Caco-2 (cell line): ENCODE data around the gene SPINT3. TPM values are rescaled to one million over a fixed set of nuclear protein-coding genes. Genes with fewer than 3 reads are reported as not detected.

Experiments
- Bru-seq: library from RNA; stranded (reverse); fragments of 400-500 nt; gene quantifications from one replicate; lab custom pipeline; 2021; lab: Mats Ljungman, UMichigan
- BruChase-seq, 2 experiments: library from RNA; stranded (reverse); fragments of 400-500 nt; gene quantifications; one replicate each; lab custom pipeline; 2021; lab: Mats Ljungman, UMichigan
- BruUV-seq: library from RNA; stranded (reverse); fragments of 400-500 nt; replicated peaks from 2 replicates; lab custom pipeline; 2021; lab: Mats Ljungman, UMichigan
- CTCF ChIA-PET: fragments of 300-600 bp; sonication (Branson Sonifier 250); formaldehyde crosslinking; loops from one replicate; lab custom pipeline; 2022; ENCODE audit warnings: antibody characterized with exemption; lab: Charles Lee
- POLR2A ChIA-PET: fragments of 300-600 bp; sonication (Branson Sonifier 250); formaldehyde crosslinking; loops from one replicate; lab custom pipeline; 2022; ENCODE audit warnings: antibody characterized with exemption; lab: Charles Lee
- DNase-seq, 2 experiments: peaks; one replicate each; pipeline versions ENCODE4 v3.0.0 to v3.0.0-alpha.2; 2020 to 2022
- H3K27me3 ChIP-seq: replicated peaks from 2 replicates; pipeline ENCODE4 v1.6.0; 2011; ENCODE audit warnings: low read length; ENCODE audit not compliant: control insufficient read depth, insufficient read depth
- H3K36me3 ChIP-seq: 2 replicates; pipeline ENCODE4 v1.5.1; 2011; ENCODE audit warnings: low read length; ENCODE audit not compliant: control insufficient read depth, insufficient read depth
- H3K4me1 ChIP-seq: fragments of 250-450 bp; sonication (Bioruptor Pico); 2 replicates; pipeline ENCODE4 v1.5.1; 2020; ENCODE audit warnings: mild to moderate bottlenecking
- H3K4me3 ChIP-seq: 2 replicates; pipeline ENCODE4 v1.5.1; 2011; ENCODE audit warnings: low read depth, mild to moderate bottlenecking, control low read depth, low read length
- H3K9me3 ChIP-seq: fragments of 250-450 bp; sonication (Bioruptor Pico); 2 replicates; pipeline ENCODE4 v1.5.1; 2020; ENCODE audit warnings: mild to moderate bottlenecking, moderate library complexity
- H3K27ac Mint-ChIP-seq: one replicate; pipeline ENCODE4 v1.8.0; 2022; ENCODE audit warnings: mixed read lengths; ENCODE audit not compliant: unreplicated experiment
- H3K27me3 Mint-ChIP-seq: one replicate; pipeline ENCODE4 v1.8.0; 2022; ENCODE audit warnings: mixed read lengths; ENCODE audit not compliant: insufficient read depth, unreplicated experiment
- H3K36me3 Mint-ChIP-seq: one replicate; pipeline ENCODE4 v1.8.0; 2022; ENCODE audit warnings: mild to moderate bottlenecking, mixed read lengths; ENCODE audit not compliant: insufficient read depth, unreplicated experiment
- H3K4me1 Mint-ChIP-seq: one replicate; pipeline ENCODE4 v1.8.0; 2022; ENCODE audit warnings: low read depth, mixed read lengths; ENCODE audit not compliant: unreplicated experiment
- H3K4me3 Mint-ChIP-seq: one replicate; pipeline ENCODE4 v1.8.0; 2022; ENCODE audit warnings: mild to moderate bottlenecking, moderate library complexity, mixed read lengths; ENCODE audit not compliant: unreplicated experiment
- H3K9me3 Mint-ChIP-seq: one replicate; pipeline ENCODE4 v1.8.0; 2022; ENCODE audit warnings: mixed read lengths; ENCODE audit not compliant: unreplicated experiment
- CTCF ChIP-seq, 2 experiments: fragments of 200-600 bp in 1 of 2; IDR thresholded peaks; 1 replicate in 1 of 2; 2 replicates in 1 of 2; pipeline versions ENCODE4 v1.5.1 to v1.8.0; 2011 to 2022; ENCODE audit warnings: antibody characterized with exemption in 1 of 2, control low read depth in 1 of 2, inconsistent platforms in 1 of 2, low read depth in 1 of 2, low read length in 1 of 2, mild to moderate bottlenecking in 1 of 2, moderate library complexity in 1 of 2; ENCODE audit not compliant: insufficient read depth in 1 of 2, severe bottlenecking in 1 of 2, unreplicated experiment in 1 of 2
- intact Hi-C: fragments of 100-400 bp; cut with micrococcal nuclease; formaldehyde crosslinking; loops from one replicate; pipeline ENCODE4 v1.10.0; 2022; ENCODE audit not compliant: unreplicated experiment
- long read RNA-seq: library from polyadenylated mRNA; stranded (forward); transcript quantifications from one replicate; pipeline ENCODE4 v2.0.0, GENCODE V29; 2022
- total RNA-seq: library from RNA; stranded (reverse); gene quantifications from 2 replicates; pipeline ENCODE4 v1.2.3, GENCODE V29; 2022

Gene SPINT3
- total RNA-seq (not detected in 2 replicates), Bru-seq, nascent RNA (not detected), BruChase-seq, experiment 1, labeled RNA remaining after a 2-hour chase (not detected), BruChase-seq, experiment 2, labeled RNA remaining after a 6-hour chase (not detected)
- long read RNA-seq = 0 reads

GRCh38 chr20:45515147-45515913 lies at the start of gene SPINT3:
TSS of gene SPINT3 (minus strand) at chr20:45515622. CDS start at chr20:45515608, 14 bp downstream.
- Histone ChIP-seq H3K9me3 (no peaks in the 10 kb centered on the region), H3K4me3 (no peak within 1 kb of the TSS), H3K4me1 (no peaks in the 10 kb centered on the region), H3K27me3 (no peaks in the 10 kb centered on the region; the same call in 1 of the 2 replicates), H3K36me3 (no peaks in the 10 kb centered on the region)
- CTCF ChIA-PET = interaction anchor here (0.8 kb wide), 1 partner anchor 256 kb away, joined by 4 read pairs; no protein-coding TSS in a partner anchor
- H3K4me1 Mint-ChIP-seq = no peaks in the 10 kb centered on the region
- no peaks in the 10 kb centered on the region for H3K36me3 Mint-ChIP-seq
- H3K9me3 Mint-ChIP-seq = peaks cover 9% of the 10 kb centered on the region
- no peak for DNase-seq
- H3K4me3 Mint-ChIP-seq = no peak within 1 kb of the TSS
- POLR2A ChIA-PET = no interaction called here
- no peak within 1 kb of the TSS for H3K27ac Mint-ChIP-seq
- peaks cover 25% of the 10 kb centered on the region for H3K27me3 Mint-ChIP-seq
- intact Hi-C loops = no loop called here
- no peak for TF ChIP-seq CTCF (IDR thresholded peaks at IDR 0.05; ENCODE audit: insufficient read depth in 1 of 2, low read depth in 1 of 2, low read length in 1 of 2, severe bottlenecking in 1 of 2, unreplicated experiment in 1 of 2)
- no TSS peak for BruUV-seq

- H3K27me3 ChIP-seq = no peaks in the 10 kb centered on the region; the same call in 1 of the 2 replicates
- Mint-ChIP-seq H3K27ac (no peak overlapping the region), H3K4me1 (no peaks in the 10 kb centered on the region), H3K4me3 (no peak overlapping the region), H3K27me3 (peaks cover 14% of the 10 kb centered on the region), H3K36me3 (no peaks in the 10 kb centered on the region), H3K9me3 (no peaks in the 10 kb centered on the region)
- H3K4me3 ChIP-seq = no peak overlapping the region
- ChIA-PET CTCF (no interaction called here), POLR2A (no interaction called here)
- no peaks in the 10 kb centered on the region for H3K4me1 ChIP-seq
- no peaks in the 10 kb centered on the region for H3K9me3 ChIP-seq
- no peak for TF ChIP-seq CTCF (IDR thresholded peaks at IDR 0.05; ENCODE audit: insufficient read depth in 1 of 2, low read depth in 1 of 2, low read length in 1 of 2, severe bottlenecking in 1 of 2, unreplicated experiment in 1 of 2)
- no TSS peak for BruUV-seq
- H3K36me3 ChIP-seq = no peaks in the 10 kb centered on the region
- no peak for DNase-seq
- intact Hi-C loops = no loop called here
Measured at GRCh38 chr20:45564760-45565276, 49.4 kb upstream of the SPINT3 start.

GRCh38 chr20:45555198-45555597 lies 39.8 kb upstream of the SPINT3 start:
- Mint-ChIP-seq H3K4me3 (no peak overlapping the region), H3K27ac (no peak overlapping the region), H3K9me3 (peaks cover 6% of the 10 kb centered on the region), H3K36me3 (no peaks in the 10 kb centered on the region), H3K4me1 (no peaks in the 10 kb centered on the region), H3K27me3 (peaks cover 18% of the 10 kb centered on the region)
- intact Hi-C loops = no loop called here
- H3K4me3 ChIP-seq = no peak overlapping the region
- TF ChIP-seq CTCF (IDR thresholded peaks at IDR 0.05; ENCODE audit: insufficient read depth in 1 of 2, low read depth in 1 of 2, low read length in 1 of 2, severe bottlenecking in 1 of 2, unreplicated experiment in 1 of 2) = no peak
- H3K36me3 ChIP-seq = no peaks in the 10 kb centered on the region
- H3K27me3 ChIP-seq = no peaks in the 10 kb centered on the region
- BruUV-seq = no TSS peak
- CTCF ChIA-PET = interaction anchor here (1.0 kb wide), 1 partner anchor 216 kb away, joined by 4 read pairs; no protein-coding TSS in a partner anchor
- POLR2A ChIA-PET = no interaction called here
- DNase-seq = no peak
- no peaks in the 10 kb centered on the region for H3K4me1 ChIP-seq
- 0 out of 2 replicates have a peak, but pooled peaks cover 3% of the 10 kb centered on the region for H3K9me3 ChIP-seq
